HCT116 (cell line): ENCODE measurements around the gene OTUB2. TPM values are rescaled to one million over a fixed set of nuclear protein-coding genes. Genes with fewer than 3 reads are reported as not detected.

Source experiments
- ATAC-seq: fragments of 200-7000 bp; cut with Tn5 transposase; 2 replicates; pipeline ENCODE4 v1.9.1; 2020; ENCODE audit warnings: mild to moderate bottlenecking, moderate library complexity
- BruUV-seq: library from RNA; stranded (reverse); fragments of 400-500 nt; replicated peaks from 2 replicates; lab custom pipeline; 2021; lab: Mats Ljungman, UMichigan
- CTCF ChIA-PET: fragments of 300-600 bp; sonication (Branson Sonifier 250); formaldehyde crosslinking; loops from one replicate; lab custom pipeline; 2021; ENCODE audit warnings: antibody characterized with exemption; lab: Charles Lee
- POLR2A ChIA-PET: fragments of 300-600, 350-600 bp; sonication (Branson Sonifier 250); formaldehyde crosslinking; loops from one replicate; lab custom pipeline; 2021; ENCODE audit warnings: antibody characterized with exemption; lab: Charles Lee
- RAD21 ChIA-PET, 2 experiments: fragments of 300-600 bp; sonication (Branson Sonifier 250); formaldehyde crosslinking; loops; one replicate each; lab custom pipeline; 2023; ENCODE audit warnings: low total read pairs in 2 of 2; ENCODE audit not compliant: uncharacterized antibody in 2 of 2, unreplicated experiment in 2 of 2, low non-redundant PET in 1 of 2; lab: Charles Lee
- DNase-seq: peaks from one replicate; pipeline ENCODE4 v3.0.0-alpha.2; 2010; ENCODE audit warnings: low read depth, low spot score
- H2AFZ ChIP-seq: fragments of 200-600 bp; shearing (Covaris generic), sonication (generic); 2 replicates; pipeline ENCODE4 v1.6.1; 2017; ENCODE audit warnings: low read depth, mixed run types, mixed read lengths, antibody characterized with exemption, low read length; ENCODE audit not compliant: poor library complexity, severe bottlenecking
- H3K27ac ChIP-seq: 2 replicates; pipeline ENCODE4 v1.5.1; 2012; ENCODE audit warnings: low read depth, low read length
- H3K27me3 ChIP-seq: fragments of 200-600 bp; sonication (generic); 2 replicates; pipeline ENCODE4 v1.6.1; 2016; ENCODE audit warnings: mixed run types, low read length, mixed read lengths; ENCODE audit not compliant: insufficient read depth
- H3K36me3 ChIP-seq, 2 experiments: fragments of 200-500 bp in 1 of 2; fragments of 200-600 bp in 1 of 2; sonication (Bioruptor generic) in 1 of 2; sonication (generic) in 1 of 2; 2 replicates each; pipeline versions ENCODE4 v1.5.1 to v1.6.1; 2014 to 2016; ENCODE audit warnings: low read length in 2 of 2, inconsistent platforms in 1 of 2, mixed read lengths in 1 of 2, mixed run types in 1 of 2; ENCODE audit not compliant: insufficient read depth in 2 of 2, control insufficient read depth in 1 of 2
- H3K4me1 ChIP-seq, 2 experiments: fragments of 200-600 bp in 1 of 2; sonication (generic) in 1 of 2; 2 replicates each; pipeline versions ENCODE4 v1.5.1 to v1.6.1; 2012 to 2017; ENCODE audit warnings: low read length in 2 of 2, inconsistent platforms in 1 of 2, mild to moderate bottlenecking in 1 of 2, mixed read lengths in 1 of 2, mixed run types in 1 of 2, moderate library complexity in 1 of 2; ENCODE audit not compliant: insufficient read depth in 2 of 2, control insufficient read depth in 1 of 2
- H3K4me2 ChIP-seq: fragments of 200-600 bp; sonication (generic); 2 replicates; pipeline ENCODE4 v1.6.1; 2017; ENCODE audit warnings: mixed run types, low read length, mixed read lengths
- H3K4me3 ChIP-seq, 2 experiments: fragments of 200-600 bp in 1 of 2; sonication (generic) in 1 of 2; replicated peaks in 1 of 2; 2 replicates each; pipeline ENCODE4 v1.5.1; 2011 to 2016; ENCODE audit warnings: low read length in 2 of 2, control low read depth in 1 of 2, low read depth in 1 of 2, mild to moderate bottlenecking in 1 of 2, mixed read lengths in 1 of 2, mixed run types in 1 of 2
- H3K79me2 ChIP-seq: fragments of 200-600 bp; sonication (generic); 2 replicates; pipeline ENCODE4 v1.6.1; 2017; ENCODE audit warnings: mild to moderate bottlenecking, mixed run types, low read length, moderate library complexity, mixed read lengths; ENCODE audit not compliant: insufficient read depth
- H3K9ac ChIP-seq: fragments of 200-600 bp; sonication (generic); 2 replicates; pipeline ENCODE4 v1.6.1; 2016; ENCODE audit warnings: low read length, mixed read lengths
- H3K9me2 ChIP-seq: fragments of 200-600 bp; sonication (generic), shearing (Covaris generic); 2 replicates; pipeline ENCODE4 v1.6.1; 2017; ENCODE audit warnings: mixed run types, mild to moderate bottlenecking, moderate library complexity; ENCODE audit not compliant: insufficient read depth
- H3K9me3 ChIP-seq, 2 experiments: fragments of 200-500 bp in 1 of 2; fragments of 200-600 bp in 1 of 2; sonication (Bioruptor generic) in 1 of 2; sonication (generic) in 1 of 2; 2 replicates each; pipeline ENCODE4 v1.6.1; 2014 to 2017; ENCODE audit warnings: low read length in 2 of 2, mixed read lengths in 2 of 2, inconsistent platforms in 1 of 2, low read depth in 1 of 2, mild to moderate bottlenecking in 1 of 2, mixed run types in 1 of 2, moderate library complexity in 1 of 2; ENCODE audit not compliant: control insufficient read depth in 1 of 2, insufficient read depth in 1 of 2
- H4K20me1 ChIP-seq: fragments of 200-600 bp; sonication (generic), shearing (Covaris generic); 2 replicates; pipeline ENCODE4 v1.6.1; 2017; ENCODE audit warnings: mixed run types, mild to moderate bottlenecking, moderate library complexity; ENCODE audit not compliant: insufficient read depth
- CEBPB ChIP-seq: IDR thresholded peaks from 2 replicates; pipeline ENCODE4 v1.6.1; 2012; ENCODE audit warnings: low read depth
- EGR1 ChIP-seq: IDR thresholded peaks from 2 replicates; pipeline ENCODE4 v1.6.1; 2012; ENCODE audit warnings: low read depth
- ELF1 ChIP-seq: IDR thresholded peaks from 2 replicates; pipeline ENCODE4 v1.6.1; 2012; ENCODE audit warnings: low read depth, borderline replicate concordance
- FOSL1 ChIP-seq: IDR thresholded peaks from 2 replicates; pipeline ENCODE4 v1.6.1; 2012; ENCODE audit warnings: low read depth
- JUND ChIP-seq: IDR thresholded peaks from 2 replicates; pipeline ENCODE4 v1.6.1; 2012
- POLR2A ChIP-seq: IDR thresholded peaks from 2 replicates; pipeline ENCODE4 v1.7.0; 2011; ENCODE audit warnings: borderline replicate concordance; ENCODE audit not compliant: insufficient read depth, insufficient read length; ENCODE audit errors: extremely low read depth
- POLR2AphosphoS5 ChIP-seq: IDR thresholded peaks from 2 replicates; pipeline ENCODE4 v1.6.1; 2011; ENCODE audit warnings: mild to moderate bottlenecking, low read depth, low read length, moderate library complexity
- RAD21 ChIP-seq: IDR thresholded peaks from 2 replicates; pipeline ENCODE4 v1.6.1; 2012; ENCODE audit warnings: low read depth, mild to moderate bottlenecking
- SIN3A ChIP-seq: IDR thresholded peaks from 2 replicates; pipeline ENCODE4 v1.6.1; 2012; ENCODE audit warnings: low read depth
- SP1 ChIP-seq: IDR thresholded peaks from 2 replicates; pipeline ENCODE4 v1.6.1; 2012; ENCODE audit warnings: low read depth
- TCF7L2 ChIP-seq: IDR thresholded peaks from 2 replicates; pipeline ENCODE4 v1.7.0; 2011; ENCODE audit warnings: borderline replicate concordance, inconsistent platforms; ENCODE audit not compliant: insufficient read depth, insufficient read length; ENCODE audit errors: extremely low read depth
- ZFX ChIP-seq: fragments of 450-650 bp; IDR thresholded peaks from 2 replicates; pipeline ENCODE4 v1.6.1; 2017
- ZNF274 ChIP-seq: fragments of 200-500 bp; sonication (Bioruptor generic); IDR thresholded peaks from 2 replicates; pipeline ENCODE4 v1.6.1; 2014; ENCODE audit warnings: mild to moderate bottlenecking, low read depth, low read length, inconsistent platforms
- intact Hi-C: fragments of 100-400 bp; cut with micrococcal nuclease; formaldehyde crosslinking; loops from 2 replicates; pipeline ENCODE4 v1.10.0; 2022
- total RNA-seq: library from RNA; stranded (reverse); gene quantifications from one replicate; pipeline ENCODE4 v1.2.1, GENCODE V29; 2021; ENCODE audit not compliant: unreplicated experiment
- TF ChIP-seq, protein P1 (sequence below): IDR thresholded peaks from 2 replicates; pipeline ENCODE4 v1.6.1; 2012
- TF ChIP-seq, protein P2 (sequence below): IDR thresholded peaks from 2 replicates; pipeline ENCODE4 v1.6.1; 2011; ENCODE audit warnings: mild to moderate bottlenecking, low read length, moderate library complexity; ENCODE audit not compliant: insufficient replicate concordance; ENCODE audit errors: extremely low read depth
- TF ChIP-seq, protein P3 (sequence below): IDR thresholded peaks from 2 replicates; pipeline ENCODE4 v1.6.1; 2012
- TF ChIP-seq, protein P4 (sequence below): IDR thresholded peaks from 2 replicates; pipeline ENCODE4 v1.6.1; 2012; ENCODE audit warnings: low read depth

OTUB2 gene
- total RNA-seq, 1 experiment from 2014 or later, result 6.6 TPM

DNA sequence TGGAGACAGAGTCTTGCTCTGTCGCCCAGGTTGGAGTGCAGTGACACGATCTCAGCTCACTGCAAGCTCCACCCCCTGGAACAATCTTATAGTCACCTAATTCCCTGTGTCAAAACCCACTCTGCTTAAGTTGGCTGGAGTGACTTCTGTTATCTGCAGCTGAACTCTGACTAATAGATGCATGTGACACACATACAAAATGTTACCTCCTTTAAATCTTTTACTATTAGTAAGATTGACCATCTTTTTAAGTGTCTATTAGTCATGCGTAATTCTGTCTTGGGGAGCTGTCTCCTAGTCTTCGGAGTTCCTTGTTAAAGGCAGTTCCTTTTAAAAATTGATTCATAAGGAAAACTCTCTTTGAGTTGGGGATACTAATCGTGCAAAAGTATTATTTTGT lies 62.4 kb downstream of the OTUB2 start:
- H3K9me3 ChIP-seq, result no peaks in the 10 kb centered on the region
- no peaks in the 10 kb centered on the region for H3K27me3 ChIP-seq
- H3K9me2 ChIP-seq, result no peaks in the 10 kb centered on the region
- no peak overlapping the region for H3K27ac ChIP-seq
- intact Hi-C loops, result no loop called here
- ChIA-PET CTCF (no interaction called here), POLR2A (no interaction called here), RAD21 (no interaction called here)
- DNase-seq (no peak), ATAC-seq (no peak)
- BruUV-seq, result no TSS peak
- H3K9ac ChIP-seq, result no peak overlapping the region
- H4K20me1 ChIP-seq, result no peaks in the 10 kb centered on the region
- no peaks in the 10 kb centered on the region for H3K79me2 ChIP-seq
- H3K36me3 ChIP-seq, result no peaks in the 10 kb centered on the region
- no peak overlapping the region for H2AFZ ChIP-seq
- TF ChIP-seq, protein P1, sequence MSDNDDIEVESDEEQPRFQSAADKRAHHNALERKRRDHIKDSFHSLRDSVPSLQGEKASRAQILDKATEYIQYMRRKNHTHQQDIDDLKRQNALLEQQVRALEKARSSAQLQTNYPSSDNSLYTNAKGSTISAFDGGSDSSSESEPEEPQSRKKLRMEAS, result no peak
- no peak for TF ChIP-seq CEBPB
- no peak for TF ChIP-seq SP1
- TF ChIP-seq FOSL1, result no peak
- H3K4me2 ChIP-seq, result no peak overlapping the region
- no peak overlapping the region for H3K4me3 ChIP-seq
- peaks cover 0 to 6% of the 10 kb centered on the region in 2 experiments; a peak in 1 of 4 replicates for H3K4me1 ChIP-seq

DNA sequence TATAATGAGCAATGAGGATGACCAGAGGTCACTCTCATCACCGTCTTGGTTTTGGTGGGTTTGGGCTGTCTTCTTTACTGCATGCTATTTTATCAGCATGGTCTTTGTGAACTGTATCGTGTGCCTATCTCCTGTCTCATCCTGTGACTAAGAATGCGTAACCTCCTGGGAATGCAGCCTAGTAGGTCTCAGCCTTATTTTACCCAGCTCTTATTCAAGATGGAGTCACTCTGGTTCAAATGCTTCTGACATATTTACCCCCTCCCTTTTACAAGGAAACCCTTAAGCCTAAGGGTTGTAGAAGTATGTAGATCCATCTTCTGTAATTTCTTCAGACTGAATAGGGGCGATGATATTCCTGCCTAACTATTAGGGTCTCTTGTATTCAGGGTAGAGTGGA lies 63.3 kb downstream of the OTUB2 start:
- BruUV-seq, result no TSS peak
- Histone ChIP-seq H4K20me1 (no peaks in the 10 kb centered on the region), H3K27me3 (no peaks in the 10 kb centered on the region), H3K36me3 (no peaks in the 10 kb centered on the region), H3K79me2 (no peaks in the 10 kb centered on the region), H3K4me2 (no peak overlapping the region), H3K4me1 (peaks cover 0 to 6% of the 10 kb centered on the region in 2 experiments; a peak in 1 of 4 replicates), H2AFZ (no peak overlapping the region), H3K27ac (no peak overlapping the region), H3K4me3 (no peak overlapping the region), H3K9me2 (no peaks in the 10 kb centered on the region), H3K9me3 (no peaks in the 10 kb centered on the region), H3K9ac (no peak overlapping the region)
- ATAC-seq, result no peak
- ChIA-PET RAD21 (no interaction called here), POLR2A (no interaction called here), CTCF (no interaction called here)
- DNase-seq, result no peak
- intact Hi-C loops, result no loop called here
- TF ChIP-seq JUND (no peak), POLR2AphosphoS5 (no peak), ZFX (no peak), SP1 (no peak), TCF7L2 (no peak), EGR1 (no peak), FOSL1 (no peak; the same call in 1 of the 2 replicates), RAD21 (no peak), ELF1 (no peak), POLR2A (no peak), ZNF274 (no peak), SIN3A (no peak)
- TF ChIP-seq, protein P2, sequence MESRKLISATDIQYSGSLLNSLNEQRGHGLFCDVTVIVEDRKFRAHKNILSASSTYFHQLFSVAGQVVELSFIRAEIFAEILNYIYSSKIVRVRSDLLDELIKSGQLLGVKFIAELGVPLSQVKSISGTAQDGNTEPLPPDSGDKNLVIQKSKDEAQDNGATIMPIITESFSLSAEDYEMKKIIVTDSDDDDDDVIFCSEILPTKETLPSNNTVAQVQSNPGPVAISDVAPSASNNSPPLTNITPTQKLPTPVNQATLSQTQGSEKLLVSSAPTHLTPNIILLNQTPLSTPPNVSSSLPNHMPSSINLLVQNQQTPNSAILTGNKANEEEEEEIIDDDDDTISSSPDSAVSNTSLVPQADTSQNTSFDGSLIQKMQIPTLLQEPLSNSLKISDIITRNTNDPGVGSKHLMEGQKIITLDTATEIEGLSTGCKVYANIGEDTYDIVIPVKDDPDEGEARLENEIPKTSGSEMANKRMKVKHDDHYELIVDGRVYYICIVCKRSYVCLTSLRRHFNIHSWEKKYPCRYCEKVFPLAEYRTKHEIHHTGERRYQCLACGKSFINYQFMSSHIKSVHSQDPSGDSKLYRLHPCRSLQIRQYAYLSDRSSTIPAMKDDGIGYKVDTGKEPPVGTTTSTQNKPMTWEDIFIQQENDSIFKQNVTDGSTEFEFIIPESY, result no peak
- TF ChIP-seq, protein P3, sequence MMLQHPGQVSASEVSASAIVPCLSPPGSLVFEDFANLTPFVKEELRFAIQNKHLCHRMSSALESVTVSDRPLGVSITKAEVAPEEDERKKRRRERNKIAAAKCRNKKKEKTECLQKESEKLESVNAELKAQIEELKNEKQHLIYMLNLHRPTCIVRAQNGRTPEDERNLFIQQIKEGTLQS, result no peak
- TF ChIP-seq, protein P4, sequence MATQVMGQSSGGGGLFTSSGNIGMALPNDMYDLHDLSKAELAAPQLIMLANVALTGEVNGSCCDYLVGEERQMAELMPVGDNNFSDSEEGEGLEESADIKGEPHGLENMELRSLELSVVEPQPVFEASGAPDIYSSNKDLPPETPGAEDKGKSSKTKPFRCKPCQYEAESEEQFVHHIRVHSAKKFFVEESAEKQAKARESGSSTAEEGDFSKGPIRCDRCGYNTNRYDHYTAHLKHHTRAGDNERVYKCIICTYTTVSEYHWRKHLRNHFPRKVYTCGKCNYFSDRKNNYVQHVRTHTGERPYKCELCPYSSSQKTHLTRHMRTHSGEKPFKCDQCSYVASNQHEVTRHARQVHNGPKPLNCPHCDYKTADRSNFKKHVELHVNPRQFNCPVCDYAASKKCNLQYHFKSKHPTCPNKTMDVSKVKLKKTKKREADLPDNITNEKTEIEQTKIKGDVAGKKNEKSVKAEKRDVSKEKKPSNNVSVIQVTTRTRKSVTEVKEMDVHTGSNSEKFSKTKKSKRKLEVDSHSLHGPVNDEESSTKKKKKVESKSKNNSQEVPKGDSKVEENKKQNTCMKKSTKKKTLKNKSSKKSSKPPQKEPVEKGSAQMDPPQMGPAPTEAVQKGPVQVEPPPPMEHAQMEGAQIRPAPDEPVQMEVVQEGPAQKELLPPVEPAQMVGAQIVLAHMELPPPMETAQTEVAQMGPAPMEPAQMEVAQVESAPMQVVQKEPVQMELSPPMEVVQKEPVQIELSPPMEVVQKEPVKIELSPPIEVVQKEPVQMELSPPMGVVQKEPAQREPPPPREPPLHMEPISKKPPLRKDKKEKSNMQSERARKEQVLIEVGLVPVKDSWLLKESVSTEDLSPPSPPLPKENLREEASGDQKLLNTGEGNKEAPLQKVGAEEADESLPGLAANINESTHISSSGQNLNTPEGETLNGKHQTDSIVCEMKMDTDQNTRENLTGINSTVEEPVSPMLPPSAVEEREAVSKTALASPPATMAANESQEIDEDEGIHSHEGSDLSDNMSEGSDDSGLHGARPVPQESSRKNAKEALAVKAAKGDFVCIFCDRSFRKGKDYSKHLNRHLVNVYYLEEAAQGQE, result no peak
